ENCODE data around the gene ZC3HAV1L.

GRCh38 chr7:139055674-139056073, 19.8 kb upstream of the ZC3HAV1L start:
- no peak for TF ChIP-seq CTCF (IDR thresholded peaks at IDR 0.05)
- no peak for TF ChIP-seq POLR2A (IDR thresholded peaks at IDR 0.05)

Data from adrenal gland (tissue), 5 donors.